Effector CD4-positive, alpha-beta T cell (primary cell): ENCODE data around the gene CRHBP. TPM values are rescaled to one million over a fixed set of nuclear protein-coding genes. Genes with fewer than 3 reads are reported as not detected.
"Not testable (repeated sequence)": the region's sequence is repeated elsewhere in the genome, so short reads cannot be mapped to it uniquely, and the experiment has no call there.

Experiments used
- DNase-seq: peaks from one replicate; pipeline ENCODE4 v3.0.0-alpha.2; 2020
- total RNA-seq: gene quantifications from one replicate; lab custom pipeline; 2026; lab: John Stamatoyannopoulos, UW

CRHBP gene, protein sequence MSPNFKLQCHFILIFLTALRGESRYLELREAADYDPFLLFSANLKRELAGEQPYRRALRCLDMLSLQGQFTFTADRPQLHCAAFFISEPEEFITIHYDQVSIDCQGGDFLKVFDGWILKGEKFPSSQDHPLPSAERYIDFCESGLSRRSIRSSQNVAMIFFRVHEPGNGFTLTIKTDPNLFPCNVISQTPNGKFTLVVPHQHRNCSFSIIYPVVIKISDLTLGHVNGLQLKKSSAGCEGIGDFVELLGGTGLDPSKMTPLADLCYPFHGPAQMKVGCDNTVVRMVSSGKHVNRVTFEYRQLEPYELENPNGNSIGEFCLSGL
- total RNA-seq = not detected

DNA sequence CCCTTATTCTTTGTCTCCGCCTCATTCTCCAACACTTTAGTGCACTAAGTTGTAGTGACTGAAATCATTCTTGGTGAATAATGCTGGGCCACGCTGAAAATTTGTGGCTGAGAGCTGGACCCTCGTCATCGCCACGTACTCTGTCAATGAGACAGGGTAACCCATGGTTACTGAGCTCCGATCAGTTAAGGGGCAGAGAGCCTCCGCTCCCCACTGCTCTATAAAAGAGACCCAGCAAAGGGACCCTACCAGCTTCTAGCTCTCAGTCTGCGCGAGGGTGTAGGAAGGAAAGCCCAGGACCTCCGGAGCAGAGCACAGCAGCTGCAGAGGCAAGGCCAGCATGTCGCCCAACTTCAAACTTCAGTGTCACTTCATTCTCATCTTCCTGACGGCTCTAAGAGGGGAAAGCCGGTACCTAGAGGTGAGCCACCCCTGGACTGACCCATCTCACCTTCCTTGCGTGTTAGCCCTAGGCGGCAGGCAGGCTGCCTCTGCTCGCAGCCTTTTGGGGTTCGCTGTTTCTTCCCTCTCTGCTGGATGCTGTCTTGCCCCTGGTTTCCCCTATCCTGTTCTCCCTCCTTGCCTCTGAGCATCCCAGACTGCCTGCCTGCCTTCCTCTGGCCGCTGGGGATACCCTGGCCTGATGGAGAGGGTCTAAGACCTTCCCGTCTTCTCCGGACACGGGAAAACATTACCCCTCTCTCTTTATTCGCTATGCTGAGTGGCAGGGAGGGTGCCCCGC is at the start of gene CRHBP:
Gene CRHBP (plus strand): TSS at position 251 of the 742 bp plus-strand sequence. CDS start 90 bp downstream, at position 341.
- DNase-seq = no peak

DNA sequence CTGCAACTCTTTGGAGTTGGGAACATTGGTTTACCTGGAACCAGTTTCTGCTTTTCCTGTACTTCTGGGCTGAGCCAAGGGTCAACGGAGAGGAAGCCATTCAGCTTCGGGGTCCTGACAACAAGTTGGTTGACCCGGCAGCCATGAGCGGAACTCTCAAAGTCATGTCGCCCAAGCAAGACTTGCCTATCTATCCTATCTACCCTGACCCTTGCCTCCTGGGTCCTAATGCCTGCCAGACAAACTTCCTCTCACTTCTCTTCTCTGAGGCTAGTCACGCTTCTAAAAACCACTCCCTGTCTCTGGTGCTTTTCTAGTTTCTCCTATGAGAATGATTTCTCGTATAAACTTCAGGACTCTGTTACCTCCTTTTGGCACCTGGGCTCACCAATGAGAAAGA is 44.7 kb upstream of the CRHBP start:
- DNase-seq = no peak

DNA sequence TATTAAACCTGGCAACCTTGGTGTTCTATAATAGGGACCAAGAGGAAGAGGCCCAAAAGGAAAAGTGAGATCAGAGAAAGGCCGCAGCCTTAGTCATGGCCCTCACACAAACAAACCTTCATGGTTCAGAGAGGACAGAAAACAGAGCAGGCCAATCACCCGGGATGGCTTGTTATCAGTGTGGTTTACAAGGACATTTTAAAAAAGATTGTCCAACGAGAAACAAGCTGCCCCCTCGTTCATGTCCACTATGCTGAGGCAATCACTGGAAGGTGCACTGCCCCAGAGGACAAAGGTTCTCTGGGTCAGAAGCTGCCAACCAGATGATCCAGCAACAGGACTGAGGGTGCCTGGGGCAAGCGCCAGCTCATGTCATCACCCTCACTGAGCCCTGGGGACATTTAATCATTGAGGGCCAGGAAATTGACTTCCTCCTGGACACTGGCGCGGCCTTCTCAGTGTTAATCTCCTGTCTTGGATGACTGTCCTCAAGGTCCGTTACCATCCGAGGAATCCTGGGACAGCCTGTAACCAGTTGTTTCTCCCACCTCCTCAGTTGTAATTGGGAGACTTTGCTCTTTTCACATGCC is 42.4 kb upstream of the CRHBP start:
- not testable (repeated sequence) for DNase-seq

DNA sequence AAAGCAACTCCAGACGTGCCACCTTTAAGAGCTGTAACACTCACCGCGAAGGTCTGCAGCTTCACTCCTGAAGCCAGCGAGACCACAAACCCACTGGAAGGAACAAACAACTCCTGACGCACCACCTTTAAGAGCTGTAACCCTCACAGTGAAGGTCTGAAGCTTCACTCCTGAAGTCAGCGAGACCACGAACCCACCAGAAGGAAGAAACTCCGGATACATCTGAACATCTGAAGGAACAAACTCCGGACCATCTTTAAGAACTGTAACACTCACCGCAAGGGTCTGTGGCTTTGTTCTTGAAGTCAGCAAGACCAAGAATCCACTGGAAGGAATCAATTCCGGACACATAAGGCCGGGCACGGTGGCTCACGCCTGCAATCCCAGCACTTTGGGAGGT is 38.2 kb upstream of the CRHBP start:
- DNase-seq = not testable (repeated sequence)

DNA sequence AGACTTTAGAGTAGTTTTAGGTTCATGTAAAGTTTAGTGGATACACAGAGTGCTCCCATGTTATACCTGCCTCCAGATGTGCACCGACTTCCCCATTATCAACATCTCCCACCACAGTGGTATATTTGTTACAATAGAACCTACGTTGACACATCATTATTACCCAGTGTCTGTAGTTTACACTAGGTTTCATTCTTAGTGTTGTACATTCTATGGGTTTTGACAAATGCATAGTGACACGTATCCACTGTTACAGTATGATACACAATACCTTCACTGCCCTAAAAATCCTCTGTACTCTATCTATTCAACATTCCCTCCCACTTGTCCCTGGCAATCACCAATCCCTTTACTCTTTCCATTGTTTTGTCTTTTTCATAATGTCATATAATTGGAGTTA is 34.3 kb upstream of the CRHBP start:
- DNase-seq = no peak

DNA sequence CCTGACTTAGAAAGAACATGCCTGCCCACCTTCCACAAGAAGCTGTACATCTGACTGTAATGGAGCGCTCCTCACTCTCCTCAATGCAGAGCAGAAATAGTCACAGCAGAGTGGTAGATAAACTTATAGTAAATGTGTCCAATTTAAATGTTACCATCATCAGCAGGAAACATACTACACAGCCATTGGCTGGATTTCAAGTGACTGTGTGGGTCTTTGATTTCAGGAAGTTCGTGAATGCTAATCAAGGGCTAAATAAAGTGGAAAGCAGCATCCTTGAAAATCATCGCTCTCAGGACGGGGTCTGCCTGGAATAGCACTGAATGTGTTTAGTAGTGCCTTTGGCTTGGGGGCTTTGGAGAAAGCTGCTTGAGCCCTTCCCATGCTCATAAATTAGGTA is 32.4 kb upstream of the CRHBP start:
- DNase-seq = no peak

DNA sequence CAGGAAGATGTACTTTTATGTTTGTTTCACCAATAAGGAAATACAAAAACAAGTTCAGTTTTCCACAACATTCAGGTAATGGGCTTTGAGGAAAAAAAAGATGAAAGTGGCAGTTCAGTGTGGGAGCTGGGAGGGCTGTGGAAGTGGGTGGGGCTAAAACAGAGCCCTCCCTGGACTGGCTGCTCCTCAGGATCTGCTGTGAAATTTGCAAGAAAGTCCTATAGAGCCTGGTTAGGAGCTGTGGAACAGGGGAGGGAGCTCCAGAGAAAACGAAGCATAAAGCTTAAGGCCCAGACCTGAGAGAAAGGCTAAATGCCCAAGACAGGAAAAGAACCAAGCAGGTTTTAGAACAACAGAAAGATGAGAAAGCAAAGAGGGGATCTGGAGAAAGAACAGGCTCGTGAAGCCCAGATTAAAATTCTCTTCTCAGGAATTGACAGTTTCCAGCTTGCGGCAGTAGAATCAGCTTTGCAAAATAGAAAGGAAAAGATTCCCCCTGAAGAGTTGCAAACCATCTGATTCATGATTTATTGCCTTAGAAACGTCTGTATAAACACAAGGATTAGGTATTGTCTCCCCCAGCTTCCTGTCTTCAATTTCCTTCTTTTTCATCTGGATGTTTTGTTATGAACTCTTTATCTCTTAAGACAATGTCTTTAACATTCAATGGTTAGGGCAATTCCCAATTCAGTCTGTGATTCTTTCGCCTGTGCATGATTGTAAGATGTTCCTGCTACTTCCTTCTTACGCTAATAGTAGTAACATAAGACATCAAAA is 26.3 kb upstream of the CRHBP start:
- DNase-seq = no peak

DNA sequence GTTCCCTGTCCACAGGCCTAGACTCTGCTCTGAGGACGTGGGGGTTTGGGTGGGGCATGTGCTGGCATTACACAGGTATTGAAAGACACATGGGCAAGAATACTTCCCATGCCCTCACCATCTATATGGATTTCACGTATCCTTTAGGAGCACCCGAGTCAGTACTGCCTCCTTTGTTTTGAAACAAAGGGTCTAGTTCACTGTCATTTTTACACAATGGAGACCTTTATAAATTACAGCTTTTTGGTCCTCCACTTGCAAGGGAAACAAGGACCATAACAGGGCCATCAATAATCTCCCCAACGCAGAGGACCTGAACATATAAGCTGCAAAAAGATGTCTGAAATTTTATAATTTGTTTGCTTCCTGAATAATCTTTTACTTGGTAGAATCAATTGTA is 24.9 kb upstream of the CRHBP start:
- DNase-seq = no peak

DNA sequence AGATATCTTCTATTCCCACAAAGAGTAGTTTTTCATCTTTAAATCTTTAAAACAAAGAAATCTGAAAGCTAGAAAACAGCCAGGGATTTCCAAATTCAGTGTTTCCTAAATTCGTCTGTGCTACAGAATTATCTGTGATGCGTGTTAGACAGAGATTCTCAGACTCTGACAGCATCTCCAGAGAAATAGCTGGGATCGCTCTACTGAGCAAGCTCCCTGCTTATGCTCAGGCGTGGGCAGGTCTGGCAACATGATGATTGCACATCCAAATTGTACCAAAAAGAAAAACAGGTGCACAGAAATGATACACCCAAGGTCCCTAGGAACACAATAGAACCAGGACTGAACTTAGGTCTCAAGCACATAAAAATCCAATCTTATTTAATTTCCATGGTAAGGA is 22.8 kb upstream of the CRHBP start:
- DNase-seq = no peak

DNA sequence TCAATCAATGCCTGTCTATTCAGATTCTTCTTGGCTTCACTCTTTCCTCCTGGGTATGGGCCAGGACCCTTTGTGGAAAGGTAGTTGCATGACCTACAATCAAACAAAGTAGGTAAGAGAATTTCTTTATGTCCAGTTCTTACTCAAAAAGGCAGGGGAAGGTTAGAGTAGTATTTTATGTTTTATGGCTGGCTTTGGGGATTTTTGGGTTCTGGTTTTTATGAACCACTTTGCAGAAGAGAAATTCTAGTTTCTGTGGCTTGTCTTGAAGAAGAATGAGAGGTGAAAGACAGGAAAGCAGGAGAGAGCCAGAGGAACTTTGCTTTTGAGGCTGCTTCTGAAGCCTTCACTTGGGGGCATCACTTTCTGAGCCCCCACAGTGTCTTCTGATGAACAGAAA is 14.7 kb upstream of the CRHBP start:
- no peak for DNase-seq

DNA sequence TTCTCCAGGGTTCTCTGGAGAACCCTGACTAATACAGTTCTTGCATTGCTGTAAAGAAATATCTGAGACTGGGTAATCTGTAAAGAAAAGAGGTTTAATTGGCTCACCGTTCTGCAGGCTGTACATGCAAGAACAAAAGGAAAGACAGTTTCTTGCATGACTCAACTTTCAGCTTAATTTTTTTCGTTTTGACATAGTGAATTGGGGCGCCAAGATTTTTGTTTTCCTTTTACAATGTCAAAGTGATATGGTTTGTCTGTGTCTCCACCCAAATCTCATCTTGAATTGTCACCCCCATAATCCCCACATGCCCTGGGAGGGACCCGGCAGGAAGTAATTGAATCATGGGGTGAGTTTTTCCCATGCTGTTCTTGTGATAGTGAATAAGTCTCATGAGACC is 11.8 kb upstream of the CRHBP start:
- DNase-seq = no peak

DNA sequence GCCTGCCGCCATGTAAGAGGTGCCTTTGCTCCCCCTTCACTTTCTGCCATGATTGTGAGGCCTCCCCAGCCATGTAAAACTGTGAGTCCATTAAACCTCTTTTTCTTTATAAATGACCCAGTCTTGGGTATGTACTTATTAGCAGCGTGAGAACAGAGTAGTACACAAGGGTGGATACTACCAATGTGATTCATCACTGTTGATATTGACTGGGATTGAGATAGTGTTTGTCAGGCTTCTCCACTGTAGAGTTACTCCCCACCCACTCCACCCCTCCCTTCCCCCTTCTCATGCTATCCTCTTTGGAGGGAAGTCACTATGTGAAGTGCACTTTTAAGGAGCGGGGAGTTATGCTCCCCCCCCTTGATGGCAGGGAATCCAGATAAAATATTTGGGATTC is 11.4 kb upstream of the CRHBP start:
- no peak for DNase-seq

DNA sequence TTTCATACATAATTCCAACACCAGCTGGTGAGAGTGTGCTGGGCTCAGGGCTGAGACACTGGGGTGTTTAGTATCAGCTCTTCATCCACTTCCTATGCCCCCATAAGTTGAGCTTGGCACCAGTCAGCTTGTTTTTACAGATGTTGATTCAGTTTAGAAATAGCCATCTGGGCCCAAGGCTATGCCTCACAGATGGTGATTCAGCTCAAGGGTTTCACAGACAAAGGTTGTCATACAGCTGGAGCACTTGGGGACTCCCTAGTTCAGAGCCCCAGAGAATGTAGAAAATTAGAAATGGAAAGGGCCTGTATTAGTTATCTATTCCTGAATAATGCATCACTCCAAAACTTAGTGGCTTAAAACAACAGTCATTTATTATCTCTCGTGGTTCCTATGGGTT is 10.3 kb upstream of the CRHBP start:
- no peak for DNase-seq

DNA sequence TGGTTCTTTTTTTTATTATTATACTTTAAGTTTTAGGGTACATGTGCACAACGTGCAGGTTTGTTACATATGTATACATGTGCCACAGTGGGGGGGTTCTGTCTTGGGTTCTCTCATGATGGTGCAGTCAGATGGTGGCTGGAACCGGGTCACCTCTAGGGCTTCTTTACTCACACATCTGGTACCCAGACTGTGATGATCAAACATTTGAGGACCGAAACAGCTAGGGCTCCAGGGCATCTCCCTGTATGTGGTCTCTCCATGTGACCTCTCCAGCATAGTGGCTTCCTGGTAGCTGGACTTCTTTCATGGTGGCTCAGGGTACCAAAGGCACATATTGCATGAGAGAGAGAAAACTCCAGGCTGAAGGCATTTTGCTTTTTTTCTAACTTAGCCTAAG is 9.8 kb upstream of the CRHBP start:
- DNase-seq = no peak

DNA sequence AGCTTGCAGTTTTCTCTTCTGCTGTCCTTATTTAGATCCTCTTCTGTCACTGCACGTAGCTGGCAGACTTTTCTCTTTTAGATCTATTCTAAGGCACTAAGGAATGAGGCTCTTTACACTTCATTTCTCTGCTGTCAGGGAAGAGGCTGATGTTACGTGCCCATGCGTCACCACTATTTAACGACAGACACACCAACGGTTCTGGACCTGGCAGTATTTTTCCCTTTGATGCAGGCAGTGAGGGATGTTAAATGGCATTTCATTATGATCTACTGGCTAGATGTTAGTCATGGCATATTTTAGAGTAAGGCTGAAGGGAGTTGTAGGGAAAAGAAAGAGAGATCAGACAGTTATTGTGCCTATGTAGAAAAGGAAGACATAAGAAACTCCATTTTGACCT is 8.2 kb upstream of the CRHBP start:
- DNase-seq = no peak

DNA sequence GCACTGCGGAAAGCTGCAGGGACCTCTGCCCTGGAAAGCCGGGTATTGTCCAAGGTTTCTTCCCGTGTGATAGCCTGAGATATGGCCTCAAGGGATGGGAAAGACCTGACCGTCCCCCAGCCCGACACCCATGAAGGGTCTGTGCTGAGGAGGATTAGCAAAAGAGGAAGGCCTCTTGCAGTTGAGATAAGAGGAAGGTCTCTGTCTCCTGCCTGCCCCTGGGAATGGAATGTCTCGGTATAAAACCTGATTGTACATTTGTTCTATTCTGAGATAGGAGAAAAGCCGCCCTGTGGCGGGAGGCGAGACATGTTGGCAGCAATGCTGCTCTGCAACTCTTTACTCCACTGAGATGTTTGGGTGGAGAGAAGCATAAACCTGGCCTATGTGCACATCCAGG is 7.6 kb upstream of the CRHBP start:
- not testable (repeated sequence) for DNase-seq

DNA sequence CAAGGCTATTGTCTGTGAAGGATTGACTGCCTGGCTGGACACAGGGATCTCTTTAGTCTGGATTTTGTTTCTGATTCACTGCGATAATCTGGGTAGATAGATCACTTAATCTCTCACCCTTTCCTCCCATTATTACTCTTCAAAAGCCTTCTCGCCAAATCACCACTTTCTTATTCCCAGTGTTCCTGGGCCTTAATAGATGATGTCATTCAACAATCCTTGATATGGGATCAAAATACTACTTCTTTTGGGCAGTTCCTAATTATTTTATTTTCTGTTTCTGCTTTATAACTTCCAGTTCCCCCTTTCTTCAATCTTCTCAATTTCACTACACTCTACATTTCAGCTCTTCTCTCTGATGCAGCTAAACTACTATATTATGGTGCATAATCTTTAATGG is 6.8 kb upstream of the CRHBP start:
- DNase-seq = no peak

DNA sequence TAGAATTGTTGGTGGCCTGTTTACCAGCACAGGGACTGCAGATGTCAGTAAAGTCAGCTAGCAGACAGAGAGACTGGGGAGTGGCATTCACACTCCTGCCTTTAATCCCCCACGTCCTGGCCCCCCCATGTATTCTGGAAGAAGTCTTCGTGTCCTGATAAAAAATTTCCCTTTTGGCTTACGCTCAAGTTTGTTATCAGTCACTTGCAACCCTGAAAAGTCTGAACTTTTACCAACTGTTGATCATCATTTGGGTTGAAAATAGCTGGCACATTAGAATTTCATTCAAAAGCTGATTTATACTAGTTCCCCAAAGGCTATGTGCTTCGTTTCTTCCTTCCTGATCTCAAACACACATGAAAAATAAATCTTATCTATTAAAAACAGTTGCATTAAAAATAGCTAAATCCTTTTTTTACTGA is 5.8 kb upstream of the CRHBP start:
- no peak for DNase-seq

DNA sequence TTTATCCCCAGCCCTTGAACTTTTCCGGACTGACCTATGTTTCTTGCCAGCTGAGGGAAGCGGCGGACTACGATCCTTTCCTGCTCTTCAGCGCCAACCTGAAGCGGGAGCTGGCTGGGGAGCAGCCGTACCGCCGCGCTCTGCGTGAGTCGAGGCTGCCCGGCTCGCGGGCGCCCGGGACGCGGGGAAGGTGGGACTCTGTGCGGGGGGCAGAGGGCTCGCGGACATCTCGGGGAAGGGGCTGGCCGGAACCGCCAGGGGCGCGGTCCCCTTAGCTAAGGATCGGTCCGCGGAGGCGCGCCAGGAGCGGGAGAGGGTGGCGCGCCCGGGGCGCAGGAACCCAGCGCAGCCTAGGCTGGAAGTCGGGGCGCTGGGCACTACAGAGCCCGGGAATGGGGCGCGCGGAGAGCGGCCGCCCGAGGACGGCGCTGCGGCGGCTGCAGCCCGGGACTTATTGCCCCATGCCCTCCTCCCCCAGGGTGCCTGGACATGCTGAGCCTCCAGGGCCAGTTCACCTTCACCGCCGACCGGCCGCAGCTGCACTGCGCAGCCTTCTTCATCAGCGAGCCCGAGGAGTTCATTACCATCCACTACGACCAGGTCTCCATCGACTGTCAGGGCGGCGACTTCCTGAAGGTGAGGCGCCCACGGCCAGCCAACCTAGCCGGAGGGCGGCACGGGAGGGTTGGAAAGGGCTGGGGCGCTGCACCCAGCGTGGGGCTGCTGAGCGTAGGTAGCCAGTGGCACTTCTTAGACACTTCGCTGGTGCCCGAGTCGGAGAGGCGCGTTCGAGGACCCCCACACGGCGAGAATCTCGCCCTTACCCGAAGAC is 922 bp downstream of the CRHBP start:
- no peak for DNase-seq

DNA sequence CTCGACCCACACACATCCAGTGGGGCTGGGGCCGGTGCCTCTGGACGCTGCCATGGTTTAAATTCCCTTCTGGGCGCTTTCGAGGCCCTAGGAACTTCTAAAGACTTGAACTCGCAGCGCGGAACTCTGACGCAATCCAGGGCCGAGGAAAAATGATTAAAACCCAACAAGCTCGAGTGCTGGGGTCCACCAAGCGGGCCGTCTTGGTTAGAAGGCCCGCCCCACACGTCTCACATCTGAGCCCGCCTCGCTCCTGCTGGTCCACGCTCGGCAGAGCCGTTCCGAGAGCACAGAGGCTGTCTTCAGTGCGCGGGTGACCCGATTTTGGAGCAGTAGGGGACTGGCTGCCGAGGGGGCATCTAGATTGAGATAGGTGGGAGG is 1.5 kb downstream of the CRHBP start:
- DNase-seq = no peak

DNA sequence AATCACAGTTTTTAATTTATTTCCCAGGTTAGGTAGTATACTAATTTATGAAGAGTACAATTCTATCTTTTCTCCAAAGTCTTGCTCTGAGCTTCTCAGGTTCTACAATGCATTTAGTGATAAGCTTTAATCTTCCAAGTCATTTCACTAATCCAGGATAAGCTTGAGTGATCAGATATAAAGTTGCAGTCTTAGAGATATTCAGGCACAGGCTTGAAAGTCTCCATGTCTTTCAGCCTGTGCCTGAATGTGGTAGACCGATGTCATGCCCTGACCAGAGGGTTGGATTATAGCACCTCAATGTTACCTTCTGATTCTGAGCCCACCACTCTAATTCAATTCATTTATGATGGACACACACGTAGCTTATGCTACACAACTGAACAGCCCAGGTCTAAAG is 3.2 kb downstream of the CRHBP start:
- DNase-seq = no peak

DNA sequence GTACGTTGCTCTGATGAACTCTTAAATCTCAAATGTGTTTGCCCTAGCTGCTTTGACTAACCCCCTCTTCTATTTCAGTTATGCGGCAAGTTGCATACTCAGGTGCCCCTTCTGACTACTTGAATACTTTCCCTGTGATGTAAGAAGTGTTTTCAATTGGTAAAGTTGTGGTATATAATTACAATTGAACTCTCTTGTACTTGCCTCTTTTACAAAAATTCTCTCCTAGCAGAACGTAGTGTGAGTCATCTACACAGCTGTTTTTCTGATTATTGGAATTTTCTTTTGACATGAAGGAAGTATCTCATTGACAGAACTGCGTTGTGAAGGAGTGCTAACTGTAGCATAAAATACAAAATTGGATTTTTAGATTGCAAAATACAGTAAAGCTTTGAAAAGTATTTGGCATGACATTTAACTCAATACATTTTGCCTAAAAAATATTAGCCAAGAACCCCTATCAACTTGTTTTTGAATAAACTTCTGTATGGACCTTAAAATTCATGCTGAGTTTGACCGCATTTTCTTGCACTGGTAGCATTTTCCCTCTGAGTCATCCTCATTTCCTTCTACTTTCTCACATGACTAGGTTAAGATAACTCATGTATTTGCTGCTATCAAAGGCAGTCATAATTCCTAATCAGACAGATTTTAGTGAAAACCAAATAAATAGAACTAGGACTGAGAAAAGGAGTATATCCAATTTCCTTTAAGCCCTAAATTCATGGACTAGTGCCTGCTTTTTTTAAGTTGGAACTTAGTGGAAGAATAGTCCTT is 6.3 kb downstream of the CRHBP start:
- DNase-seq = no peak
